GM10248 (cell line): Measurements from ENCODE around the gene NDUFA1.
"Not testable (repeated sequence)": the region's sequence is repeated elsewhere in the genome, so short reads cannot be mapped to it uniquely, and the experiment has no call there.

ENCODE experiments used
- CTCF ChIA-PET: fragments of 300-600 bp; sonication (Branson Sonifier 250); formaldehyde crosslinking; extraction: SDS; loops from one replicate; lab custom pipeline; 2021; ENCODE audit warnings: antibody characterized with exemption; lab: Yijun Ruan, JAX
- POLR2A ChIA-PET: fragments of 350-650 bp; sonication (Branson Sonifier 250); formaldehyde crosslinking; extraction: SDS; loops from one replicate; lab custom pipeline; 2020; ENCODE audit warnings: antibody characterized with exemption; lab: Yijun Ruan, JAX
- DNase-seq: peaks from one replicate; pipeline ENCODE4 v3.0.0; 2012; ENCODE audit errors: extremely low spot score
- TF ChIP-seq, protein P1 (sequence below): IDR thresholded peaks from 2 replicates; pipeline ENCODE4 v1.5.1; 2012; ENCODE audit warnings: mild to moderate bottlenecking, low read depth; ENCODE audit errors: extremely low read depth, missing control alignments, control extremely low read depth

The NDUFA1 gene

DNA sequence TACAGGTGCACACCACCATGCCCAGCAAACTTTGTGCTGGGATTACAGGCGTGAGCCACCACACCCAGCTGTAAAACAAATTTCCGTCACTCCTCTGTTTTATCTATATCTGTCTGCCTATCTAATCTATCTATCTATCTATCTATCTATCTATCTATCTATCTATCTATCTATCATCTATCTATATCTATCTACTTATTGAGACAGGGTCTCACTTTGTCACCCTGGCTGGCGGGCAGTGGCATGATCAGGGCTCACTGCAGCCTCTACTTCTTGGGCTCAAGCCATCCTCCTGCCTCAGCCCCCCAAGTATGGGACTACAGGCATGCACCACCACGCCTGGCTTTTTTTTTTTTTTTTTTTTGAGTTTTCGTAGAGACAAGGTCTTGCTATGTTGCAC is 44.7 kb downstream of the NDUFA1 start:
- ChIA-PET CTCF (no interaction called here), POLR2A (no interaction called here)
- DNase-seq, result no peak
- TF ChIP-seq, protein P1, sequence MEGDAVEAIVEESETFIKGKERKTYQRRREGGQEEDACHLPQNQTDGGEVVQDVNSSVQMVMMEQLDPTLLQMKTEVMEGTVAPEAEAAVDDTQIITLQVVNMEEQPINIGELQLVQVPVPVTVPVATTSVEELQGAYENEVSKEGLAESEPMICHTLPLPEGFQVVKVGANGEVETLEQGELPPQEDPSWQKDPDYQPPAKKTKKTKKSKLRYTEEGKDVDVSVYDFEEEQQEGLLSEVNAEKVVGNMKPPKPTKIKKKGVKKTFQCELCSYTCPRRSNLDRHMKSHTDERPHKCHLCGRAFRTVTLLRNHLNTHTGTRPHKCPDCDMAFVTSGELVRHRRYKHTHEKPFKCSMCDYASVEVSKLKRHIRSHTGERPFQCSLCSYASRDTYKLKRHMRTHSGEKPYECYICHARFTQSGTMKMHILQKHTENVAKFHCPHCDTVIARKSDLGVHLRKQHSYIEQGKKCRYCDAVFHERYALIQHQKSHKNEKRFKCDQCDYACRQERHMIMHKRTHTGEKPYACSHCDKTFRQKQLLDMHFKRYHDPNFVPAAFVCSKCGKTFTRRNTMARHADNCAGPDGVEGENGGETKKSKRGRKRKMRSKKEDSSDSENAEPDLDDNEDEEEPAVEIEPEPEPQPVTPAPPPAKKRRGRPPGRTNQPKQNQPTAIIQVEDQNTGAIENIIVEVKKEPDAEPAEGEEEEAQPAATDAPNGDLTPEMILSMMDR, result no peak

- ChIA-PET CTCF (no interaction called here), POLR2A (no interaction called here)
- DNase-seq, result no peak
- TF ChIP-seq, protein P1, result no peak
These were observed 46.2 kb downstream of the NDUFA1 start for GRCh38 chrX:119917877-119918276.

- ChIA-PET POLR2A (no interaction called here), CTCF (interaction anchor here (1.0 to 1.4 kb wide), 2 partner anchors 8 to 20 kb away, joined by 3 to 4 read pairs; no protein-coding TSS in a partner anchor)
- TF ChIP-seq, protein P1, result no peak
- no peak for DNase-seq
These were observed 48.4 kb downstream of the NDUFA1 start for GRCh38 chrX:119919835-119920585.

GRCh38 chrX:119922391-119922790 is 50.8 kb downstream of the NDUFA1 start:
- POLR2A ChIA-PET, DNase-seq, CTCF ChIA-PET: not testable (repeated sequence)
